PC-9 (cell line): Measurements from ENCODE around the gene SMTNL2. TPM values are rescaled to one million over a fixed set of nuclear protein-coding genes. Genes with fewer than 3 reads are reported as not detected.

Experiments used
- BruUV-seq: library from RNA; stranded (reverse); fragments of 400-500 nt; replicated peaks from 2 replicates; lab custom pipeline; 2021; lab: Mats Ljungman, UMichigan
- CTCF ChIA-PET: fragments of 300-600 bp; sonication (Branson Sonifier 250); formaldehyde crosslinking; loops from one replicate; lab custom pipeline; 2022; ENCODE audit warnings: antibody characterized with exemption; lab: Charles Lee
- POLR2A ChIA-PET: fragments of 300-600 bp; sonication (Branson Sonifier 250); formaldehyde crosslinking; loops from one replicate; lab custom pipeline; 2022; ENCODE audit warnings: antibody characterized with exemption; ENCODE audit not compliant: unreplicated experiment; lab: Charles Lee
- DNase-seq, 2 experiments: peaks; one replicate each; pipeline versions ENCODE4 v3.0.0 to v3.0.0-alpha.2; 2015 to 2022; ENCODE audit warnings: mixed read lengths in 1 of 2
- H2AFZ ChIP-seq: fragments of 200-600 bp; sonication (generic); 2 replicates; pipeline ENCODE4 v1.8.1; 2017; ENCODE audit warnings: antibody characterized with exemption
- H3F3A ChIP-seq: fragments of 200-600 bp; sonication (generic); 2 replicates; pipeline ENCODE4 v1.8.1; 2017; ENCODE audit warnings: antibody characterized with exemption, mild to moderate bottlenecking, low read depth; ENCODE audit not compliant: insufficient read depth
- H3K27ac ChIP-seq: fragments of 200-600 bp; sonication (generic); 2 replicates; pipeline ENCODE4 v1.6.1; 2016; ENCODE audit warnings: mixed run types
- H3K27me3 ChIP-seq: fragments of 200-600 bp; sonication (generic); 2 replicates; pipeline ENCODE4 v1.6.1; 2016; ENCODE audit warnings: low read depth, mixed run types; ENCODE audit not compliant: insufficient read depth
- H3K36me3 ChIP-seq: fragments of 200-600 bp; sonication (generic); 2 replicates; pipeline ENCODE4 v1.6.1; 2016; ENCODE audit warnings: low read depth, mixed run types
- H3K4me1 ChIP-seq: fragments of 200-600 bp; sonication (generic); replicated peaks from 2 replicates; pipeline ENCODE4 v1.6.1; 2016; ENCODE audit warnings: mixed run types; ENCODE audit not compliant: insufficient read depth
- H3K4me2 ChIP-seq: fragments of 200-600 bp; sonication (generic); 2 replicates; pipeline ENCODE4 v1.6.1; 2017; ENCODE audit warnings: mixed run types
- H3K4me3 ChIP-seq: fragments of 200-600 bp; sonication (generic); 2 replicates; pipeline ENCODE4 v1.6.1; 2016; ENCODE audit warnings: mixed run types
- H3K79me2 ChIP-seq: fragments of 200-600 bp; sonication (generic); 2 replicates; pipeline ENCODE4 v1.6.1; 2017; ENCODE audit warnings: low read depth, mixed run types
- H3K9me2 ChIP-seq: fragments of 200-600 bp; sonication (generic); 2 replicates; pipeline ENCODE4 v1.8.1; 2017; ENCODE audit warnings: mild to moderate bottlenecking; ENCODE audit not compliant: insufficient read depth
- H3K9me3 ChIP-seq: fragments of 200-600 bp; sonication (generic); 2 replicates; pipeline ENCODE4 v1.8.1; 2016; ENCODE audit warnings: low read depth; ENCODE audit not compliant: insufficient read depth
- H4K20me1 ChIP-seq: fragments of 200-600 bp; sonication (generic); 2 replicates; pipeline ENCODE4 v1.8.1; 2017; ENCODE audit not compliant: insufficient read depth
- CTCF ChIP-seq: fragments of 200-600 bp; sonication (generic); conservative IDR thresholded peaks from 2 replicates; pipeline ENCODE4 v1.6.1; 2017; ENCODE audit warnings: mixed run types, antibody characterized with exemption, mild to moderate bottlenecking, moderate library complexity
- EZH2 ChIP-seq: fragments of 200-600 bp; sonication (generic); IDR thresholded peaks from 2 replicates; pipeline ENCODE4 v1.8.0; 2017; ENCODE audit warnings: antibody characterized with exemption, low read depth
- intact Hi-C: fragments of 100-400 bp; cut with micrococcal nuclease; formaldehyde crosslinking; loops from one replicate; pipeline ENCODE4 v1.10.0; 2022; ENCODE audit not compliant: unreplicated experiment
- total RNA-seq: library from RNA; stranded (reverse); gene quantifications from 2 replicates; pipeline ENCODE4 v1.2.3, GENCODE V29; 2021

The SMTNL2 gene
- total RNA-seq, 1 experiment from 2014 or later: not detected

- Histone ChIP-seq H3K79me2 (no peaks in the 10 kb centered on the region), H3K9me2 (no peaks in the 10 kb centered on the region), H3K27ac (no peak overlapping the region), H3K4me3 (no peak overlapping the region), H3K27me3 (peaks cover 25% of the 10 kb centered on the region), H3K9me3 (no peaks in the 10 kb centered on the region), H2AFZ (no peak overlapping the region), H3K36me3 (no peaks in the 10 kb centered on the region), H3K4me2 (no peak overlapping the region), H3K4me1 (no peaks in the 10 kb centered on the region), H3F3A (no peaks in the 10 kb centered on the region), H4K20me1 (no peaks in the 10 kb centered on the region; the same call in 1 of the 2 replicates)
- ChIA-PET CTCF (no interaction called here), POLR2A (no interaction called here)
- BruUV-seq: no TSS peak
- DNase-seq: no peak
- intact Hi-C loops: no loop called here
- TF ChIP-seq EZH2: no peak
- TF ChIP-seq CTCF: no peak
Observed at GRCh38 chr17:4579678-4580077, 4.7 kb upstream of the SMTNL2 start.

GRCh38 chr17:4580291-4580690 lies 4.0 kb upstream of the SMTNL2 start:
- no TSS peak for BruUV-seq

GRCh38 chr17:4582101-4582501 lies 2.2 kb upstream of the SMTNL2 start:
- Histone ChIP-seq H3K79me2 (no peaks in the 10 kb centered on the region), H3K9me2 (no peaks in the 10 kb centered on the region), H3K36me3 (no peaks in the 10 kb centered on the region), H3K9me3 (no peaks in the 10 kb centered on the region), H3F3A (no peaks in the 10 kb centered on the region), H3K4me3 (no peak overlapping the region), H2AFZ (no peak overlapping the region), H4K20me1 (no peaks in the 10 kb centered on the region; the same call in 1 of the 2 replicates), H3K4me2 (no peak overlapping the region), H3K4me1 (no peaks in the 10 kb centered on the region), H3K27me3 (peaks cover 44% of the 10 kb centered on the region), H3K27ac (no peak overlapping the region)
- no peak for DNase-seq
- ChIA-PET CTCF (no interaction called here), POLR2A (no interaction called here)
- intact Hi-C loops: no loop called here
- BruUV-seq: no TSS peak
- no peak for TF ChIP-seq CTCF
- TF ChIP-seq EZH2: no peak

More at GRCh38 chr17:4580291-4580690, 4.0 kb upstream of the SMTNL2 start:
- Histone ChIP-seq H3K36me3 (no peaks in the 10 kb centered on the region), H3K4me2 (no peak overlapping the region), H3K27ac (no peak overlapping the region), H3K4me3 (no peak overlapping the region), H2AFZ (no peak overlapping the region), H3K4me1 (no peaks in the 10 kb centered on the region), H3K9me2 (no peaks in the 10 kb centered on the region), H3K27me3 (peaks cover 29% of the 10 kb centered on the region), H3K9me3 (no peaks in the 10 kb centered on the region), H3K79me2 (no peaks in the 10 kb centered on the region), H3F3A (no peaks in the 10 kb centered on the region), H4K20me1 (no peaks in the 10 kb centered on the region; the same call in 1 of the 2 replicates)
- intact Hi-C loops: no loop called here
- ChIA-PET CTCF (no interaction called here), POLR2A (no interaction called here)
- TF ChIP-seq CTCF (no peak), EZH2 (no peak)
- no peak for DNase-seq
